Uterus (tissue), 4 donors: Measurements from ENCODE around the gene JPH3. TPM values are rescaled to one million over a fixed set of nuclear protein-coding genes. Genes with fewer than 3 reads are reported as not detected.

ENCODE experiments used
- DNase-seq, 2 donors: peaks; one replicate each; pipeline ENCODE4 v3.0.0-alpha.2; 2019 to 2020
- H3K27ac ChIP-seq, 2 donors: fragments of 200-600 bp; sonication (generic); 1 replicate in 1 of 2; 2 replicates in 1 of 2; pipeline ENCODE4 v1.5.1; 2016 to 2018
- H3K27me3 ChIP-seq, 2 donors: fragments of 200-600 bp; sonication (generic); one replicate each; pipeline ENCODE4 v1.5.1; 2018 to 2019; ENCODE audit warnings: control low read depth in 1 of 2
- H3K36me3 ChIP-seq, 2 donors: fragments of 200-600 bp; sonication (generic); one replicate each; pipeline ENCODE4 v1.5.1; 2019; ENCODE audit warnings: control low read depth in 1 of 2
- H3K4me1 ChIP-seq, 2 donors: fragments of 200-600 bp; sonication (generic); one replicate each; pipeline ENCODE4 v1.5.1; 2018 to 2019; ENCODE audit warnings: control low read depth in 1 of 2
- H3K4me3 ChIP-seq, 2 donors: fragments of 200-600 bp; sonication (generic); 1 replicate in 1 of 2; 2 replicates in 1 of 2; pipeline ENCODE4 v1.5.1; 2018 to 2019; ENCODE audit warnings: mild to moderate bottlenecking in 1 of 2
- H3K9me3 ChIP-seq, 2 donors: fragments of 200-600 bp; sonication (generic); one replicate each; pipeline ENCODE4 v1.5.1; 2019; ENCODE audit warnings: control low read depth in 1 of 2
- CTCF ChIP-seq, 4 experiments: fragments of 200-600 bp in 2 of 4; fragments of 450-650 bp in 2 of 4; sonication (generic) in 2 of 4; IDR thresholded peaks; one replicate each; pipeline ENCODE4 v1.5.1; 2016 to 2019; ENCODE audit warnings: antibody characterized with exemption in 4 of 4, mild to moderate bottlenecking in 2 of 4, moderate library complexity in 1 of 4
- POLR2A ChIP-seq, 2 donors: fragments of 450-650 bp; IDR thresholded peaks; one replicate each; pipeline ENCODE4 v1.6.1; 2016; ENCODE audit warnings: antibody characterized with exemption in 2 of 2, mild to moderate bottlenecking in 1 of 2, moderate library complexity in 1 of 2
- intact Hi-C: fragments of 100-400 bp; cut with DNase I; formaldehyde crosslinking; loops from one replicate; pipeline ENCODE4 v1.15.1; 2023; ENCODE audit warnings: low total_unique reads
- total RNA-seq, 4 donors: library from RNA; depleted of rRNA in 3 of 4; stranded (reverse); fragments of >200 nt in 3 of 4; gene quantifications; one replicate each; pipeline versions ENCODE4 v1.1.0 to v1.2.4, GENCODE V29; 2014 to 2023
- donor health status: DM: yes; HTN: yes; CAD: no.

The JPH3 gene
- total RNA-seq, 4 donors from 2014 or later, result 0.27 to 1.1 TPM; not detected in 2

- no peaks in the 10 kb centered on the region for H3K36me3 ChIP-seq
These were observed 137.5 kb downstream of the JPH3 start for GRCh38 chr16:87739801-87740200.

GRCh38 chr16:87740441-87740840, 138.1 kb downstream of the JPH3 start:
- intact Hi-C loops, result no loop called here

More at GRCh38 chr16:87739801-87740200, 137.5 kb downstream of the JPH3 start:
- no peaks in the 10 kb centered on the region for H3K27me3 ChIP-seq
- no peak overlapping the region for H3K27ac ChIP-seq
- H3K9me3 ChIP-seq, result no peaks in the 10 kb centered on the region
- no peaks in the 10 kb centered on the region for H3K4me1 ChIP-seq
- TF ChIP-seq POLR2A (IDR thresholded peaks at IDR 0.05), result no peak
- TF ChIP-seq CTCF (IDR thresholded peaks at IDR 0.05), result no peak
- intact Hi-C loops, result no loop called here
- DNase-seq, result no peak
- no peak overlapping the region for H3K4me3 ChIP-seq

GRCh38 chr16:87740909-87741424, 138.7 kb downstream of the JPH3 start:
- H3K36me3 ChIP-seq, result no peaks in the 10 kb centered on the region
- H3K9me3 ChIP-seq, result no peaks in the 10 kb centered on the region
- no peaks in the 10 kb centered on the region for H3K27me3 ChIP-seq
- DNase-seq, result no peak
- intact Hi-C loops, result no loop called here
- H3K4me3 ChIP-seq, result no peak overlapping the region
- no peaks in the 10 kb centered on the region for H3K4me1 ChIP-seq
- H3K27ac ChIP-seq, result no peak overlapping the region
- TF ChIP-seq CTCF (IDR thresholded peaks at IDR 0.05) (no peak), POLR2A (IDR thresholded peaks at IDR 0.05) (no peak)

More at GRCh38 chr16:87740441-87740840, 138.1 kb downstream of the JPH3 start:
- Histone ChIP-seq H3K27ac (no peak overlapping the region), H3K4me3 (no peak overlapping the region), H3K4me1 (no peaks in the 10 kb centered on the region), H3K36me3 (no peaks in the 10 kb centered on the region), H3K9me3 (no peaks in the 10 kb centered on the region), H3K27me3 (no peaks in the 10 kb centered on the region)
- no peak for TF ChIP-seq CTCF (IDR thresholded peaks at IDR 0.05)
- TF ChIP-seq POLR2A (IDR thresholded peaks at IDR 0.05), result no peak
- DNase-seq, result no peak

GRCh38 chr16:87741700-87742415, 139.6 kb downstream of the JPH3 start:
- Histone ChIP-seq H3K36me3 (no peaks in the 10 kb centered on the region), H3K27ac (no peak overlapping the region), H3K4me3 (no peak overlapping the region), H3K9me3 (no peaks in the 10 kb centered on the region), H3K4me1 (no peaks in the 10 kb centered on the region), H3K27me3 (no peaks in the 10 kb centered on the region)
- no peak for DNase-seq
- intact Hi-C loops, result no loop called here
- TF ChIP-seq POLR2A (IDR thresholded peaks at IDR 0.05), result no peak
- TF ChIP-seq CTCF (IDR thresholded peaks at IDR 0.05), result no peak

GRCh38 chr16:87742781-87743490, 140.6 kb downstream of the JPH3 start:
- no peaks in the 10 kb centered on the region for H3K9me3 ChIP-seq
- no peaks in the 10 kb centered on the region for H3K36me3 ChIP-seq
- H3K27ac ChIP-seq, result no peak overlapping the region
- H3K4me3 ChIP-seq, result no peak overlapping the region
- intact Hi-C loops, result no loop called here
- H3K27me3 ChIP-seq, result no peaks in the 10 kb centered on the region
- no peak for TF ChIP-seq POLR2A (IDR thresholded peaks at IDR 0.05)
- no peak for TF ChIP-seq CTCF (IDR thresholded peaks at IDR 0.05)
- no peak for DNase-seq
- H3K4me1 ChIP-seq, result no peaks in the 10 kb centered on the region
